ENCODE measurements around the gene CRISPLD2.
"Not testable (repeated sequence)": the region's sequence is repeated elsewhere in the genome, so short reads cannot be mapped to it uniquely, and the experiment has no call there.

CRISPLD2 gene

DNA sequence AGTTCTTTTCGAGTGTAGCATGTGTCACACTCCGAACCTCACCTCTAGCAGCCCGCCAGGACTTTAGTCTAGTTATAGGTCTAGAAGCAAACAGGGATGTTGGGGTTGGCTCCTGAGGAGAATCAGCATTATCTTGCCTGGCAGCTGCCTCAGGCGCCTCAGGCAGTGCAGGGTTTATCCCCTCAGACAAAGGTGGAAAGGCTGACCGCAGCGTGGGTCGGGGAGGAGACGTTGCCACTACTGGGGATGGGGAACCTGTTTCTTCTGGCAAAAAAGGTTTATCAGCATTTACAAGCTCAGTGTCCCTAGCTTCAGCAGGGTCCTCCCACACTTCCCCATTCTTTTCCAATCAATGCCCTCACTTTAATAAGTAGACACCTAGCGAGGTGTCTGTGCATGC lies 40.6 kb downstream of the CRISPLD2 start:
- no peak for DNase-seq (ENCODE audit: low read depth)

GRCh38 chr16:84861671-84862070 lies 41.9 kb downstream of the CRISPLD2 start:
- no peak for DNase-seq (ENCODE audit: low read depth)

DNA sequence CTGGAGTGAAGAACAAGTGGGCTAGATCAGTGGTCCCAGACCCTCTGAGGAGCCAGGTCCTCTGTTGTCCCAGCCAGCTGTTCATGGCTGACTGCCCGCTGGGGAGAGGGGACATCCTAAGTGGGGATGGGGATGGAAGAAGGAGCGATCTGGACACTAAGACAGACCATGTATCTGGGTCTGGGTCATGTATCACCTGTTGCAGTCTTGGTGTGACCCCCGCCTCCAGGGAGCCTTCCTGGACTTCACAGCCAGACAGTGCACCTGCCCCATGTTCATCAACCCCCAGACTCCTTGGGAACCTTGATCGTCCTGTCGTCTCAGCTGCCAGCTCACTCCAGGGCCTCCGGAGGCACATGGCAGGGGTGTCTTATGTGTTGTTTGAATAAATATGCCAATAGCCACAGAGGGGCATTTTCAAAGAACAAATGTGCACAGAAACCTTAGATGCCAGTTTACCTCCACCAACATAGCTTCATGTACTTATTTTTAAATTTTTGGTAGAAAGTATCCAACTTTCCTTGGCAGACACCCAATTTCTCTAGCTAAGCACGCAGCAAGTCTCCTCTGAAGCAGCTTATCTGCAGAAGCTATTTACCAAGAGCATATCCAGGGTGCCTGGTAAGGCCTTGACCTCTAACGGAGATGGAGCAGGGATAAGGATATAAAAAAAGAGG lies 43.2 kb downstream of the CRISPLD2 start:
- DNase-seq (ENCODE audit: low read depth): no peak

DNA sequence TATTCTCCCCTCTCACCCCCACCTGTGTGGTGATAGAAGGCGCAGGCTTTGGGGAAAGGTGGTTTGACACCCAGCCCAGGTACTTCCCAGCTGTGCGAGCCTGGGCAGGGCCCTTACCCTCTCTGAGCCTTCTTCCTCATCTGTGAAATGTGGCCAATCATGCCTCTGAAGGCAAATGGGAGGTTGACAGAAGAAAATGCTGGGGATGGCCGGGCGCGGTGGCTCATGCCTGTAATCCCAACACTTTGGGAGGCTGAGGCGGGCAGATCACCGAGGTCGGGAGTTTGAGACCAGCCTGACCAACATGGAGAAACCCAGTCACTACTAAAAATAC lies 43.7 kb downstream of the CRISPLD2 start:
- no peak for DNase-seq (ENCODE audit: low read depth)

DNA sequence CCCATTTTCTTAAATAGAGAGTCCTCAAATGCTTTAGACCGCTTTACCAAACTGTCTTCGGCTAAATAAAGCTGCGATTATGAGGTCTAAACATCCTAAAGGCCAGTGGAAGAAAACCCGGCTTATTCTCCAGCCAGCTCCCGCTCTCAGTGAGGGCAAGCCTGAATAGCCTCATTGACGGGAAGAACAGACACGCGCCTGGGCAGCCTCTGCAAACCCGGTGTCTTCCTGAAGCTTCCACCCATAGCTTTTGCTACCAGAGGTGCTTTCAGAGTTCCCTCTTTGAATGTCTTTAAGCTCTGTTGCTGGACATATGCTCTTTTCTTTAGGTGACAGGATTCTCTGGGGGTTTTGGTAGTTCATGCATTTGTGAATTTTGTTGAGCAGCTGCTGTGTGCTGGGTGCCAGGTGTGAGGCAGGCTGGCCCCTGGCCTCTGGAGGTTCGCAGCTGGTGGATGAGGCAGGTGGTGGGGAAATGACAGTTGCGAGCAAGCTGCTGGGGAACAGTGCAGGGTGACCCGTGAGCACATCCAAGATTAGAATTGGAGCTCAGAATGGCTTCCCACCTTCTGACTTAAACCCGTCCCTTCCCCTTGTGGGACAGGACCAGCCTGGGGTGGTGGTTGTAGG lies 44.7 kb downstream of the CRISPLD2 start:
- DNase-seq (ENCODE audit: low read depth): no peak

- no peak for DNase-seq (ENCODE audit: low read depth)
Measured at GRCh38 chr16:84867696-84868095, 47.9 kb downstream of the CRISPLD2 start.

DNA sequence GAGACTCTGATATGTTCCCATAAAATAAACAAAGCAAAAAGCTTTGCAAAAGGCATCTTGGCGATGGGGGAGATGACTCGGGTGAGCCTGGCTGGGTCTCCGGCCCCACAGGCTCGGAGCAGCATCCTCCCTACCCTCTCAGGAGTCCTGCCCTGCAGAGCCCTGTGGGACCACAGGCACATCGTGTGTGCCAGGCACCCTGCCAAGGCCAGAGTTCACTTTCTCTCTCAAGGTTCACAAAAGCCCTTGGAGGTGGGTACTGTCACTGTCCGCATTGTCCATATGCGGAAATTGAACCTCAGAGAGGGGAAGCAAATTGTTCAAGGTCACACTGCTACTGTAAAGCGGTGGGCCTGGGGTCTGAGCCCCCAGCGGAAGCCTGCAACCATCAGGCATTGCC lies 48.5 kb downstream of the CRISPLD2 start:
- DNase-seq (ENCODE audit: low read depth): no peak

- DNase-seq (ENCODE audit: low read depth): no peak
Measured at GRCh38 chr16:84868829-84869472, 49.2 kb downstream of the CRISPLD2 start.

- DNase-seq (ENCODE audit: low read depth): no peak
Measured at GRCh38 chr16:84869473-84869845, 49.7 kb downstream of the CRISPLD2 start.

DNA sequence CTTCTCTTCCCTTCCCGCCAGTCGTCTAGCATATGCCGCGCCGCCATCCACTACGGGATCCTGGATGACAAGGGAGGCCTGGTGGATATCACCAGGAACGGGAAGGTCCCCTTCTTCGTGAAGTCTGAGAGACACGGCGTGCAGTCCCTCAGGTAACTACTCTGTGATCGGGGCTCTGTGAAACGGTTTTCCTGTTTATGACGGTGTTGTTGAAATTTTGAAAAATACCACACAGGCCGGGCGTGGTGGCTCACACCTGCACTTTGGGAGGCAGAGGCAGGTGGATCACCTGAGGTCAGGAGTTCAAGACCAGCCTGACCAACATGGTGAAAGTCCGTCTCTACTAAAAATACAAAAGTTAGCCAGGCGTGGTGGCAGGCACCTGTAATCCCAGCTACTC lies 53.2 kb downstream of the CRISPLD2 start:
- not testable (repeated sequence) for DNase-seq (ENCODE audit: low read depth)

DNA sequence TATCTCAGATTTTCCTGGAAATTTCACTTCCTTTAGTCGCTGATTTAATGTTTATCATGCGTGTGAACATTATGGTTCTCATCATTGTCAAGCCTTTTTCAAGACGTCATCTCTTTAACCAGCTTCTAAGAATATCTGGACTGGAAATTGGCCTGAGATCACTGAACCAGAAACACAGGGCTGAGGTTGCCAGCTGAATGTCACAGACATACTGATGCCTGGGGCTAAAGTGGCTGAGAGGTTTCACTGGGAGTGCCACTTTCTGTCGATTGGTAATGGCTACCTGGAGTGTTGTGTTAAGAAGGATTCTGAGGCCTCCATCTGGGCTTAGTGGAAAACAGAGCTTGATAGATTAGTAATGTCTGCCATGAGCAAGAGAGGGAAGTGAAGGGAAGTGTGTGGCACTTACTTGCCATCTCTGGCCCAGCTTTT lies 54.2 kb downstream of the CRISPLD2 start:
- DNase-seq (ENCODE audit: low read depth): no peak

GRCh38 chr16:84874553-84874952 lies 54.8 kb downstream of the CRISPLD2 start:
- no peak for DNase-seq (ENCODE audit: low read depth)

GRCh38 chr16:84874983-84875382 lies 55.2 kb downstream of the CRISPLD2 start:
- DNase-seq (ENCODE audit: low read depth): no peak

- DNase-seq (ENCODE audit: low read depth): no peak
Measured at GRCh38 chr16:84875846-84876245, 56.1 kb downstream of the CRISPLD2 start.

DNA sequence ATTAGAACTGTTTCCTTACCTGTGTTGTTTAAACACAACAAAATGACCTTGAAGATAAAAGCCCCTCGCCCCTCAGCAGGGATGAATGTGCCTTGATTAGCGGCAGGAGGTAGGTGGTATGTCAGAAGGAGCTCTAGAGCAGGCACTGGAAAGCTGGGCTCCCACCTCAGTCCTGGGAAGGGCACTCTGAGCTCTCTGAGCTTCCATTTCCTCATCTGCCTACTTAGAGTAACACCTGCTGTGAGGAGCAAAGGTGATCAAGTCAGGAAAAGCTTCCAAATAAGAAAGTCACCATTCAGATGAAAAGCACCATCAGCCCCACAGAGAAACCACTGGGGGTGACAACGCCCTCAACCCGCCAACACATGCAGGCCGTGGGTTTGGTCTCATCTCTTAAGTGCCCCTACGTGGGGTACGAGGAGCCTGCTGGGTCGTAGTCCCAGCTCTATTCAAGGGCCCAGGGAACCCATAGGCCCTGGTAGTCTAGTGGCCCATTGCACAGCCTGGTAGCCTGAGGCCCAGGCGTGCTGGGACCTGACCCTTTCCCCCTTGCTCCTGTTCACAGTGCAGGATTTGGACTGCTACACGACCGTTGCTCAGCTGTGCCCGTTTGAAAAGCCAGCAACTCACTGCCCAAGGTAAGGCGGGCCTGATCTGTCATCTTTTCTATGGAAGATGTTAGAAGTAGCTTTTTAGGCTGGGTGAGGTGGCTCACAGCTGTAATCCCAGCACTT lies 57.3 kb downstream of the CRISPLD2 start:
- DNase-seq (ENCODE audit: low read depth): no peak

DNA sequence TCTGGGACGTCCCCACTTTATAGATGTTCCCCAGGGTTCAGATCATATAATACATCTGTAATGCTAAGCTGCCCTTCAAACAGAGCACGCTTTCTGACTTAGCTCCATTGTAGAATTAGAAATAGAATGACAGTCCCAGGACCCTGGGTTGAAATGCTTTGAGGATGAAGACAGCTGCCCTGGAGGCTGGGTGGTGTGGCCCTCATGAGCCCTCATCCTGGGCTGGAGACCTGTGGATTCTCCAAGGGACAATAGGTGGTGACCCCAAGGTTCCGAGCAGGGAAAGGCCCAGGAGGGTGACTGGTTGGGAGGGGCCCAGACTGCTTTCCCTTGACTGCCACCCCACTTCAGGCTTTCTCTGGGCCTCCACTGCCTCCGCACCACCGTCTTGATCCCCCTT lies 59.0 kb downstream of the CRISPLD2 start:
- DNase-seq (ENCODE audit: low read depth): no peak

GRCh38 chr16:84879569-84880487 lies 60.0 kb downstream of the CRISPLD2 start:
- DNase-seq (ENCODE audit: low read depth): no peak

GRCh38 chr16:84881702-84882521 lies 62.1 kb downstream of the CRISPLD2 start:
- no peak for DNase-seq (ENCODE audit: low read depth)

DNA sequence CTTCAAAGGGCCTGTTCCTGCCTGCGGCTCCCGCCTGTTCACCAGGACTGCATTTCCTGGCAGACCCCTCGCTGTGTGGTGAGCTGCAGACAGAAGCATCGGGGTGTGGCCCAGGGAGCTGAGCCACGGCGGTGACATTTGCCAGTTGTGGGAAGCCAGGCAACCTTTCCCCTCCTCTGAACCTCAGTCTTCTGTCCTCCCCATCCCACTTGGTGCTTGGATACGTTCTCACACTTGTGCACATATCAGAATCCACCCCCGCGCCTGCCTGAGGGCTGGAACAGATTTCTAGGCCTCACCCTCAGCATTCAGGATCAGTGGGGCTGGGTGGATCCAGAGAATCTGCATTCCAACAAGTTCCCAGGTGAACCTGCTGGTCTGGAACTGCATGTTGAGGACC lies 63.5 kb downstream of the CRISPLD2 start:
- no peak for DNase-seq (ENCODE audit: low read depth)

- no peak for DNase-seq (ENCODE audit: low read depth)
Measured at GRCh38 chr16:84884246-84884595, 64.4 kb downstream of the CRISPLD2 start.
